ENCODE measurements around the gene C1D.
"Not testable (repeated sequence)": the region's sequence is repeated elsewhere in the genome, so short reads cannot be mapped to it uniquely, and the experiment has no call there.

Gene C1D

DNA sequence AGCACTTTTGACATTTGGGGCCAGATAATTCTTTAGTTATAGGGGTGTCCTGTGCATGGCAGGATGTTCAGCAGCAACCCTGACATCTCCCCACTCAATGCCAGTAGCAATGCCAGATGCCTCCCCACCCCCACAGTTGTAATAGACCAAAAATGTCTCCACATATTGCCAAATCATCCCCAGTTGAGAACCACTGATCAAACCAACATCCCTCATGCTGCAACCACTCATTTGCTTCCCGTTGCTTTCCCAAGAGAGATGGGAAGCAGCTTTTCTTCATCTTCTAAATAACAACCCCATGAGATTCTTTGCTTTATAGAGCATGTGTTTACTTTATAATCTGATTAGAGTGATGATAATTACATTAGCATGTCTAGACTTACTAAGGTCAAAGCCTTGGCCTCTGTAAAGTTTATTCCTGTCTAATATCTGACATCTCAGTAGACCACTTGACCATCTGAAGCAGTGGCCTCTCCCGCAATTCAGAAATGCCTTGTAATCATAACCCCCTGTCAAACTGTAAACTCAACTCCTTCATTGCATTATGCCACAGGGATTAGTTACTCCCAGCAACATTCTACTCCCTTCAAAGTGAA lies 28.7 kb upstream of the C1D start:
- in situ Hi-C loops (cut with HindIII; ENCODE audit: low sequenced_read_pairs), result no loop called here
- H3K4me3 ChIP-seq (ENCODE audit: low read depth, low read length), result no peak overlapping the region
- DNase-seq (ENCODE audit: low read depth), result no peak
- TF ChIP-seq, protein P1, sequence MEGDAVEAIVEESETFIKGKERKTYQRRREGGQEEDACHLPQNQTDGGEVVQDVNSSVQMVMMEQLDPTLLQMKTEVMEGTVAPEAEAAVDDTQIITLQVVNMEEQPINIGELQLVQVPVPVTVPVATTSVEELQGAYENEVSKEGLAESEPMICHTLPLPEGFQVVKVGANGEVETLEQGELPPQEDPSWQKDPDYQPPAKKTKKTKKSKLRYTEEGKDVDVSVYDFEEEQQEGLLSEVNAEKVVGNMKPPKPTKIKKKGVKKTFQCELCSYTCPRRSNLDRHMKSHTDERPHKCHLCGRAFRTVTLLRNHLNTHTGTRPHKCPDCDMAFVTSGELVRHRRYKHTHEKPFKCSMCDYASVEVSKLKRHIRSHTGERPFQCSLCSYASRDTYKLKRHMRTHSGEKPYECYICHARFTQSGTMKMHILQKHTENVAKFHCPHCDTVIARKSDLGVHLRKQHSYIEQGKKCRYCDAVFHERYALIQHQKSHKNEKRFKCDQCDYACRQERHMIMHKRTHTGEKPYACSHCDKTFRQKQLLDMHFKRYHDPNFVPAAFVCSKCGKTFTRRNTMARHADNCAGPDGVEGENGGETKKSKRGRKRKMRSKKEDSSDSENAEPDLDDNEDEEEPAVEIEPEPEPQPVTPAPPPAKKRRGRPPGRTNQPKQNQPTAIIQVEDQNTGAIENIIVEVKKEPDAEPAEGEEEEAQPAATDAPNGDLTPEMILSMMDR (IDR thresholded peaks at IDR 0.05; ENCODE audit: low read depth, low read length, missing control alignments), result no peak

DNA sequence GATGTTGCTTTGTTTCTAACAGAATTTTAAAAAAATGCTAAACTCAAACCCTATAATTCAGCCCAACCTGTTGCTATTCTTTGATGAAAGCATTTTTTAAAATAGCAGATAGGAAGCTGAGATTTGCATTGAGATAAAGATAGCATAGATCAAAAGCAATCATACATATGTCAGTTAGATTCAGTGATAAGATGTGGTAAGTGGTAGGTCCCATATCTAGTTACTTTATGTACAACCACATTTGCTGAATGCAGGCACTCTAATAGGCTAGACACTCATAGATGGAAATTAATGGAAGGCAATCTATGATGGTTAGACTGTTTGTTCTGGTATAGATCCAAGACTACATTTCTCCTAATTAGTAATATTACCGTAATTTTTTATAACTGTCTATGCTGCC lies 27.2 kb upstream of the C1D start:
- TF ChIP-seq, protein P1 (IDR thresholded peaks at IDR 0.05; ENCODE audit: low read depth, low read length, missing control alignments), result no peak
- DNase-seq (ENCODE audit: low read depth), result no peak
- in situ Hi-C loops (cut with HindIII; ENCODE audit: low sequenced_read_pairs), result no loop called here
- H3K4me3 ChIP-seq (ENCODE audit: low read depth, low read length), result no peak overlapping the region

DNA sequence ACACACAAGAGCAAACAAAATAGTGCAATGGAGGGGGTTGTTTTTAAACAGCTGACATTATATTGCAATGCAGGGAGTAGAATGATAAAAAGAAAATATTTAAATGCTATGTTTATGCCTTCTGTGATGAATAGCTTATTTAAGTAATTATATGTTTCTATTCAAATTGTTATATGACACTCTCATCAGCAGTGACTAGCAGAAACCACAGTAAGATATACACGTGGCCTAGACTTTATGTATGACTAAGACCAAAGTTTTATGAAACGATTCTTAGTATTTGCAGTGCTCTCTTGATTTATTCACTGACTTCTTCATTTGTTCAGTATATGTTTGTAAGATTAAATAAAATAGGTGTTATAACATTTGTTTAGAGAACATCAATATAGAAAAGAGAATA lies 26.1 kb upstream of the C1D start:
- TF ChIP-seq, protein P1 (IDR thresholded peaks at IDR 0.05; ENCODE audit: low read depth, low read length, missing control alignments), result no peak
- no peak for DNase-seq (ENCODE audit: low read depth)
- no peak overlapping the region for H3K4me3 ChIP-seq (ENCODE audit: low read depth, low read length)
- in situ Hi-C loops (cut with HindIII; ENCODE audit: low sequenced_read_pairs), result no loop called here

DNA sequence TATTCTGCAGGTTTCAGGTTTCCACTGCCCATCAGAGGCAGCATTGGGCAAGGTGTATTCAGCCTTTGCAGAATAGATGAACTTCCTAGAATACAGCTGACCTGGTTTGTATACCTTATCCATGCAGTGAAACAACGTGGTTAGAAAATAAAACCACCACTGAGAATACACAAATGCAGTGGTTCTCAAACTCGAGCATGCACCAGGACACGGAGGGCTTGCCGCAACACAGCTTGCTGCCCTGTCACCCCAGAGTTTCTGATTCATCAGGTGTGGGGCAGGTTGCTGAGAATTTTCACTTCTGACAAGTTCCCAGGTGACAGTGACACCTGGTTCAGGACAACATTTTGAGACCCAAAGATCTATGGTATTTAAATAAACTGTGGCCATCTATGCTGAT lies 23.4 kb upstream of the C1D start:
- in situ Hi-C loops (cut with HindIII; ENCODE audit: low sequenced_read_pairs), result no loop called here
- H3K4me3 ChIP-seq (ENCODE audit: low read depth, low read length), result no peak overlapping the region
- TF ChIP-seq, protein P1 (IDR thresholded peaks at IDR 0.05; ENCODE audit: low read depth, low read length, missing control alignments), result no peak
- DNase-seq (ENCODE audit: low read depth), result no peak

DNA sequence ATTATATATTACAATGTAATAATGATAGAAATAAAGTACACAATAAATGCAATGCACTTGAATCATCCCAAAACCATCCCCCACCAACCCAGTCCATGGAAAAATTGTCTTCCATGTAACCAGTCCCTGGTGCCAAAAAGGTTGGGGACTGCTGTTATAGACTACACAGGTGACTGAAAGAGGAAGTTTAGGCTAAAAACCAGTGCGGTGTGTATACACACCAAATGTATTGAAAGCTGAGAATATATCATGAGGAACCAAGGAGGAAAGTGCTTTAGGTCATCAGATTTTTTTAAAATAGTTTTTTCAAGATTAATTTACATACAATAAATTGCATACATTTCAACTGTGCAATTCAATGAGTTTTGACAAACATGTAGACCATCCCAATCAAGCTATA lies 20.5 kb upstream of the C1D start:
- H3K4me3 ChIP-seq (ENCODE audit: low read depth, low read length), result no peak overlapping the region
- TF ChIP-seq, protein P1 (IDR thresholded peaks at IDR 0.05; ENCODE audit: low read depth, low read length, missing control alignments), result no peak
- in situ Hi-C loops (cut with HindIII; ENCODE audit: low sequenced_read_pairs), result no loop called here
- DNase-seq (ENCODE audit: low read depth), result no peak

DNA sequence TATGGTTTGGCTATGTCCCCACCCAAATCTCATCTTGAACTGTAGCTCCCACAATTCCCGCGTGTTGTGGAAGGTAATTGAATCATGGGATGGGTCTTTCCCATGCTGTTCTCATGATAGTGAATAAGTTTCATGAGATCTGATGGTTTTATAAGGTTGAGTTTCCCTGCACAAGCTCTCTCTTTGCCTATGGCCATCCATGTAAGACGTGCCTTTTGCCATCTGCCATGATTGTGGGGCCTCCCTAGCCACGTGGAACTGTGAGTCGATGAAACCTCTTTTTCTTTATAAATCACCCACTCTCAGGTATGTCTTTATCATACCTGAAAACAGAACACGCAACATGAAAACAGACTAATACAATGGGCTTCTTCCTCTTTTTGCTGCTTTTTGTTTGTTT lies 11.2 kb upstream of the C1D start:
- TF ChIP-seq, protein P1 (IDR thresholded peaks at IDR 0.05; ENCODE audit: low read depth, low read length, missing control alignments), result no peak
- no peak for DNase-seq (ENCODE audit: low read depth)
- in situ Hi-C loops (cut with HindIII; ENCODE audit: low sequenced_read_pairs), result no loop called here
- H3K4me3 ChIP-seq (ENCODE audit: low read depth, low read length), result no peak overlapping the region

DNA sequence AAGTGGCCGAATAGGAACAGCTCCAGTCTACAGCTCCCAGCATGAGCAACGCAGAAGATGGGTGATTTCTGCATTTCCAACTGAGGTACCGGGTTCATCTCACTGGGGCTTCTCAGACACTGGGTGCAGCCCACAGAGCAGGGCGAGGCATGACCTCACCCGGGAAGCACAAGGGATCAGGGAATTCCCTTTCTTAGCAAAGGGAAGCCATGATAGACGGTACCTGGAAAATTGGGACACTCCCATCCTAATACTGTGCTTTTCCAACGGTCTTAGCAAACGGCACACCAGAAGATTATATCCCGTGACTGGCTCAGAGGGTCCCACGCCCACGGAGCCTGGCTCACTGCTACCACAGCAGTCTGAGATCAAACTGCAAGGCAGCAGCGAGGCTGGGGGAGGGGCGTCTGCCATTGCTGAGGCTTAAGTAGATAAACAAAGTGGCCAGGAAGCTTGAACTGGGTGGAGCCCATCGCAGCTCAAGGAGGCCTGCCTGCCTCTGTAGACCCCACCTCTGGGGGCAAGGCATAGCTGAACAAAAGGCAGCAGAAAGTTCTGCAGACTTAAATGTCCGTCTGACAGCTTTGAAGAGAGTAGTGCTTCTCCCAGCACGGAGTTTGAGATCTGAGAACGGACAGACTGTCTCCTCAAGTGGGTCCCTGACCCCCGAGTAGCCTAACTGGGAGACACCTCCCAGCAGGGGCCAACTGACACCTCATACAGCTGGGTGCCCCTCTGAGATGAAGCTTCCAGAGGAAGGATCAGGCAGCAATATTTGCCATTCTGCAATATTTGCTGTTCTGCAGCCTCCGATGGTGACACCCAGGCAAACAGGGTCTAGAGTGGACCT lies 1.2 kb upstream of the C1D start:
- DNase-seq (ENCODE audit: low read depth); in situ Hi-C loops (cut with HindIII; ENCODE audit: low sequenced_read_pairs): not testable (repeated sequence)

More for the DNA sequence above, 1.2 kb upstream of the C1D start:
- H3K4me3 ChIP-seq (ENCODE audit: low read depth, low read length), result not testable (repeated sequence)
